ENCODE data around the gene ZMYM3.

ZMYM3 gene

DNA sequence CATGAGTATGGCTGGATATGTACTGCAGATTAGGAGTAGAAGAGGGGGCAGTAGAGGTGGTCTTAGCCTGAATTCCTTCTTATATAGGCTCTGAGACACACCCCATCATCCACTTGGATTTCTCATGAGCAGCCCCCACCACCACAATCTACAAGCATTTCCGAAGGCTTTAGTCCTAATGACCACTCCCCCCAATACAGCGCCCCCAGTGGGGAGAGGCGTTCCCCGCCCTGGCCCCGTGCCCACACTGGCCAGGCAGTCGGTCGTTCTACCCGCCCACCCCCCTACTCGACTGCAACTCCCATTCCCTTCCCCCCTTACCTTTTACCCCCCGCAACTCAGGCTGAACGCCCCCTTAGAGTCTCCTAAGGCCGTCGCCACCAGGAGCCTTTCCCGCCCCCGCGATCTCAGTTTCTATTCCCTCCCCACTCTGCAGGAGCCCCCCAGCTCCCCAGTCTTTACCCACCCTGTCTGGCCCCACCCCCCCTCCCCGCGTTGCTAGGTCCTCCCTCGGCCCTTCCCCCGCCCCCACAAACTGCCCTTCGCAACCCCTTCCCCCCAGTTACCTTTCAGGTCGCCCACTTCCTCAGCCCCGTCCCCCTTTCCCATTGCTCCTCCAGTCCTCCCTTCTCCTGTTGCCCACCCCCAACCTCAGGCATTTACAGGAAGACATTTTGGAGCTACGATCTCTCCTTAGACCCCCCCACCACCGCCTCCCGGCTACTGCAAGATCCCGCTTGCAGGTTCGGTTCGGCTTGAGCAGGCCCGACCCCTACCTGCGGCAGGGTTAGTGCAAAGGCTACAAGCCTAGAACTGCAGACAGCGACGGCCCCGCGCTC lies 468 bp downstream of the ZMYM3 start:
- peak; percentile 48 for DNase-seq (ENCODE audit: low read depth)

GRCh38 chrX:71252221-71252620 lies 1.7 kb downstream of the ZMYM3 start:
- no peak for DNase-seq (ENCODE audit: low read depth)

GRCh38 chrX:71251466-71251973 lies 2.4 kb downstream of the ZMYM3 start:
- DNase-seq (ENCODE audit: low read depth): no peak

GRCh38 chrX:71250841-71251240 lies 3.1 kb downstream of the ZMYM3 start:
- no peak for DNase-seq (ENCODE audit: low read depth)

- no peak for DNase-seq (ENCODE audit: low read depth)
Measured at GRCh38 chrX:71245159-71245558, 8.8 kb downstream of the ZMYM3 start.

- no peak for DNase-seq (ENCODE audit: low read depth)
Measured at GRCh38 chrX:71244359-71245128, 9.4 kb downstream of the ZMYM3 start.

DNA sequence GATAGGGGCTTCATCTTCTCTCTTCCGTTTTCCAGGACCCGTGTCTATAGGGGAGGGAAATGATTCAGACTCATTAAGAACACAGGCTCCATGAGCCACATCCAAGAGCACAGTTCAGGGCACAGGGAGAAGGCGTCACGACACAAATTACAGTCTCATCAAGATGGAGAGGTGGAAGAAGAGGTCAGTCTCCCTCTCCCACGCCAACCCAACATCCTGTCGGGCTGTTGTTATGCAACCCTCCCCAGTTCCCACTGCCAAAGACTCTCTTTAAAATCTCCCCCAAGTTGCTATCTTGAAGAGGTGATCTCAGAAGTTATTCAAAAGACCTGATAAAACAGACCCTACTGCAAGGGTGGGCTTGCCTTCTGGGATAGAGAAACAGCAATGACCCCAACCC lies 12.6 kb downstream of the ZMYM3 start:
- DNase-seq (ENCODE audit: low read depth): no peak

- DNase-seq (ENCODE audit: low read depth): no peak
Measured at GRCh38 chrX:71239781-71240180, 14.2 kb downstream of the ZMYM3 start.

- DNase-seq (ENCODE audit: low read depth): no peak
Measured at GRCh38 chrX:71236836-71237235, 17.1 kb downstream of the ZMYM3 start.

GRCh38 chrX:71235482-71235881 lies 18.5 kb downstream of the ZMYM3 start:
- DNase-seq (ENCODE audit: low read depth): no peak

- no peak for DNase-seq (ENCODE audit: low read depth)
Measured at GRCh38 chrX:71228063-71228642, 25.8 kb downstream of the ZMYM3 start.

- no peak for DNase-seq (ENCODE audit: low read depth)
Measured at GRCh38 chrX:71227370-71228062, 26.4 kb downstream of the ZMYM3 start.

DNA sequence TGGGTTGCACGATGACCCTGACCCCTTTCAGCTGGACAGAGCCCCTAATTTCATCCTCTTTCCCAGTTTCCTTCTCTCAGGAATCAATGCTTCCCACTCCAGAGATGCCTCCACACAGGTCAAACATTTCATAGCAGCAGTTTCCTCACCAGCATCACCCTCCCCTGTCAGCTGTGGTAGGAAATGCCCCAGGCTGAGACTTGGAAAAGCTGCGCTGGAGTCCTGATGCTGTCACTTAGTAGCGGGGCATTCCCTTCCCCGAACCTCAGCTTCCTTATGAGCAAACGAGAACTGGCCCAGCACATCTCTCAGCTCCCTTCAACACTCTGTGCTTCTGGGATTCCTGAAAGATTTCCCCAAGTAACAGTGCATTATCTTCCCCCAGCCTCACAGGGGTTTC lies 28.3 kb downstream of the ZMYM3 start:
- peak; percentile 30 for DNase-seq (ENCODE audit: low read depth)

DNA sequence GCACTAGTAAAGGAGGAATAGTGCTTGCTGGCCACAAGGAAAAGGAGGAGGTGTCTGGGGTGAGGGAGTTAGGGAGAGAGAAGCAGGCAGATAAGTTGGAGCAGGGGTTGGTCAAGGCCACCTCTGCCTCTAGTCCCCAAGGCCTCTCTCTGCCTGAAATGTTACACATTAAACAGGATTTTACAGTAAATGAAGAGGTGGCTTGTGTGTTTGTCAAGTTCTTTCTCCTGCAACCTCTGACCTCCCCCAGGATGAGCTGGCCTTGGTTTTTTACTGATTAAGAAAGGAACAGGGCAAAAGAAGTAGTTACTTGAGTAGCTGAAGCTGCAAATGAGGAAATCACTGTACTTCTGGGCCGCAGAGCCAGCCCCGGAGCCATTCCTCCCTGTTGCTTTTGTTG lies 28.9 kb downstream of the ZMYM3 start:
- DNase-seq (ENCODE audit: low read depth): no peak

DNA sequence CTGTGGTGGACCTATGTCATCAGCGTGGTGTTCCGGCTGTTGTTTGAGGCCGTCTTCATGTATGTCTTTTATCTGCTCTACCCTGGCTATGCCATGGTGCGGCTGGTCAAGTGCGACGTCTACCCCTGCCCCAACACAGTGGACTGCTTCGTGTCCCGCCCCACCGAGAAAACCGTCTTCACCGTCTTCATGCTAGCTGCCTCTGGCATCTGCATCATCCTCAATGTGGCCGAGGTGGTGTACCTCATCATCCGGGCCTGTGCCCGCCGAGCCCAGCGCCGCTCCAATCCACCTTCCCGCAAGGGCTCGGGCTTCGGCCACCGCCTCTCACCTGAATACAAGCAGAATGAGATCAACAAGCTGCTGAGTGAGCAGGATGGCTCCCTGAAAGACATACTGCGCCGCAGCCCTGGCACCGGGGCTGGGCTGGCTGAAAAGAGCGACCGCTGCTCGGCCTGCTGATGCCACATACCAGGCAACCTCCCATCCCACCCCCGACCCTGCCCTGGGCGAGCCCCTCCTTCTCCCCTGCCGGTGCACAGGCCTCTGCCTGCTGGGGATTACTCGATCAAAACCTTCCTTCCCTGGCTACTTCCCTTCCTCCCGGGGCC lies 29.7 kb downstream of the ZMYM3 start:
- no peak for DNase-seq (ENCODE audit: low read depth)

- no peak for DNase-seq (ENCODE audit: low read depth)
Measured at GRCh38 chrX:71222929-71223328, 31.0 kb downstream of the ZMYM3 start, which contains the start of gene GJB1. Gene GJB1 (plus strand): TSS chrX:71223224. CDS start chrX:71223708, 484 bp downstream.

DNA sequence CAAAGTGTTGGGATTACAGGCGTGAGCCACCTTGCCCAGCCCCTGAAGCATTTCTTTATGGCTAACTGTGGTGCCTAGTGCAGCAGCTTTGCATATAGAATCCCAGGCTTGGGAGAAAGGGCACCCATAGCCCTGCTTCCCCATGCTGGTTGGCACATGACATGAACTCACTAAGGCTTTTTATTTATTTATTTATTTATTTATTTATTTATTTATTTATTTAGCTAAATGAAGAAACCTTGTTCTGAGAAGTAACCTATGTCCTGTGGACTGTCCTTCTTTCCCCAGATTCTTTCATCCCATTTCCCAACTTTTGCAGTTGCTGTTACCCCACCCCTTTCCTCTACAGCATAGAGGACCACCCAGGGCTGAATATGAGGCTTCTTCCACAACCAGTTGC lies 32.8 kb downstream of the ZMYM3 start:
- DNase-seq (ENCODE audit: low read depth): no peak

DNA sequence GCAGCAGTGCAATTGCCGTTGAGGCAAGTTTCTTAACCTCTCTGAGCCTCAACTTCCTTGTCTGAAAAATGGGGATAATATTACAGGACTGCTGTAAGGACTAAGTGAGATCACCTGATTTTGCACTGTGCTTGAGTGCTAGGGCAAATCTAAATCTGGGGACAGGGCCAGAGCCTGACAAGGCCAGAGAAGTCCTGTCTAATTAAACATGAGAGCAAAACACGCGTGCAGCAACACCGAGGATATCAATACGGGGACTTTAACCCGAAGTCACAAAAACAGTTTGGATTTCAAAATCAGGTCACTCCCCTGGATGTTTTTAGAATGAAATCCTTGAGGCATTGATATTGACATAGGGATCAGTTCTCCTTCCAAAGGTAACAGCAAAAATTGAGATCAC lies 36.6 kb downstream of the ZMYM3 start:
- no peak for DNase-seq (ENCODE audit: low read depth)

DNA sequence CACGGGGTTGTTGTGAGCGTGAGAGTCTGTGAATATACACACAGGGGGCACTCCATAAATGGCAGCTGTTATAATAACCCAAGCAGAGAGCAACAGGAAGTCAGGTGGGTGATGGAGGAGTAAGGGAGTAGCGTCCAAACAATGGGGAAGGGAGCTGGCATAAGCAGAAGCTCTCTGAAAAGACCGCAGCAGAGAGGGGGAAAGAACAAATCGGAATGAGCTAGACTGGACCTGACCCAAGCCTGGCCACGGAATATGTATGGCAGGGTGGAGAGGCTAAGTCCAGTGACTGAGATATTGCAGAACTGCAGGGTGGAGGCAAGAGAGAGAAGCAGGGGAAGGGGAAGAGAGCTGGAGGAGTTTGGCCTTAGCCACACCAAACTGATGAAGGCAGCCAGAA lies 37.5 kb downstream of the ZMYM3 start:
- DNase-seq (ENCODE audit: low read depth): no peak

DNA sequence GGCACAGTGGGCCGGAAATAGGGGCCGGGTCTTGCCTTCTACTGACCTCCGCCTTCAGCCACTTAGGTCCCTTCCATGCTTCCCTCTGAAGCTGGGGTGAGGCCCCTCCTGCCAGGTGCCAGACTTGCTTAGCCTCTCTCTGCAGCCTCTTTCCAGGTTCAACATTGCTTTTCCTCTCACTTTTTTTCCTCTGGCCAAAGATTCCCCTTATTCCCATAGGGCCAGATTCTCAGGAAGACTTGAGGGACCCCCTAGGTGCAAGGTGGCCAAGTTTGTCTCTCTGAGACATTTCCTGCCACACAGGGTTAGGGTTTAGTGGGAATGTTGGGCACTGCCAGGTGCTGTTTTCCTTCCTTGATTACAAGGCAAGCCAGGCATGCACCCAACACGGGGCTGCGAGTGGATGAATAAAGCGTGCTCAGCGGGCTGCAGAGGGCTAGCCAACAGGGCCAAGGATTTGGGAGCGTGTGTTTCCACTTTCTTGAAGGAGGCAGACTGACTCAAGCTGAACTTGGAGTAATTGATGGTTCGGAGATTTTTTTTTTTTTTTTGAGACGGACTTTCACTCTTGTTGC lies 38.5 kb downstream of the ZMYM3 start:
- no peak for DNase-seq (ENCODE audit: low read depth)

- no peak for DNase-seq (ENCODE audit: low read depth)
Measured at GRCh38 chrX:71214604-71215337, 39.2 kb downstream of the ZMYM3 start.

Data from ELR (cell line).